ENCODE data around the gene HHAT.
"Not testable (repeated sequence)": the region's sequence is repeated elsewhere in the genome, so short reads cannot be mapped to it uniquely, and the experiment has no call there.

HHAT gene

DNA sequence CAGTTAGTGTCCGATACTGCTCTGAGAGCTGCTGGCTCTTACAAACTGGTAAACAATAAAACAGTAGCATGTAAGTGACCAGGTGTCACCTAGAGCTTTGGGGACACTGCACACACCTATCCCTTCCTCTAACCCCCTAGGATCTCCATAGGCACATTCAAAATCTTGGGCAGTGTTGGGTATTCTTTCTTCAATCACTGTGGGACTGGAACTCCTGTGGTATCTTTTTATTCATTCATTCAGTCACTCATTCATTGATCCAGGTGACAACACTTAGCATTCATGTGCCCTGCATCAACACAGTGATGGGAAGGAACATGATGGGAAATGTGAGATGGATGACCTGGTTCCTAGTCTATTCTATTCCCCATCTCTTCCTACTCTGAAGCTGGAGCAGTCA, 73.9 kb downstream of the HHAT start:
- no peaks in the 10 kb centered on the region for H3K36me3 ChIP-seq (ENCODE audit: control insufficient read depth, insufficient read depth, low read length)
- H3K27me3 ChIP-seq (ENCODE audit: control insufficient read depth, insufficient read depth, low read length): no peaks in the 10 kb centered on the region
- H3K4me3 ChIP-seq (ENCODE audit: low read depth, low read length): no peak overlapping the region
- H3K4me1 ChIP-seq (ENCODE audit: control insufficient read depth, insufficient read depth, low read length): peaks cover 6% of the 10 kb centered on the region
- H3K9ac ChIP-seq (ENCODE audit: low read depth, low read length): no peak overlapping the region
- H3K9me3 ChIP-seq (ENCODE audit: control insufficient read depth, insufficient read depth, low read length): no peaks in the 10 kb centered on the region

DNA sequence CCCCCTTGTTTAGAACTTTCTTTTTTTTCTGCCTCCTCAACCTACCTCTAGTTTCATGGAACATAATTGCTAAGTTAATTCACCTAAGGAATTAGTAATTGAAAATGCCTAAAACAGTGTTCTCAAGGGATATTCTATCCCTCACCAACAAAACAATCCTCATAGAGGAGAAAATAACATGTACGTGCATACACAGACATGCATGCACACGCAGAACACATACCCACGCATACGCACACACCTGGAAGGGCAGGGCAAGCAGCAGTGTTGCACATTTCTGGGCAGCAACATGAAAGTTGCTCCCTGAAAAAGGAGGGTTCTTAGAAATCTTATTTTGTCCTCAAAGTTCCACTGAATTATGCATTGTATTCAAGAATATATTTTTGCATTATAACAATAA, 76.6 kb downstream of the HHAT start:
- no peak overlapping the region for H3K9ac ChIP-seq (ENCODE audit: low read depth, low read length)
- no peaks in the 10 kb centered on the region for H3K27me3 ChIP-seq (ENCODE audit: control insufficient read depth, insufficient read depth, low read length)
- H3K9me3 ChIP-seq (ENCODE audit: control insufficient read depth, insufficient read depth, low read length): no peaks in the 10 kb centered on the region
- no peaks in the 10 kb centered on the region for H3K36me3 ChIP-seq (ENCODE audit: control insufficient read depth, insufficient read depth, low read length)
- no peak overlapping the region for H3K4me3 ChIP-seq (ENCODE audit: low read depth, low read length)
- peaks cover 5% of the 10 kb centered on the region for H3K4me1 ChIP-seq (ENCODE audit: control insufficient read depth, insufficient read depth, low read length)

DNA sequence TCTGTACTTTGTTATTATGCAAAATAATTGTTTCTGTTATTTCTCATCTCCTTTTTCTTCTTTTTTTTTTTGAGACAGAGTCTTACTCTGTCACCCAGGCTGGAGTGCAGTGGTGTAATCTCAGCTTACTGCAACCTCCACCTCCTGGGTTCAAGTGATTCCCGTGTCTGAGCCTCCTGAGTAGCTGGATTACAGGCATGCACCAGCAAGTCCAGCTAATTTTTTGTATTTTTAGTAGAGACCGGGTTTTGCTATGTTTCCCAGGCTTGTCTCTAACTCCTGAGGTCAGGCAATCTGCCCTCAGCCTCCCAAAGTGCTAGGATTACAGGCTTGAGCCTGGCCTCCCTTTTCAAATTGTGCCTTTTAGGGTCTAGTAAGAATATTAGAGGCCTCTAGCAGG, 77.6 kb downstream of the HHAT start:
- not testable (repeated sequence) for H3K27me3 ChIP-seq (ENCODE audit: control insufficient read depth, insufficient read depth, low read length); H3K36me3 ChIP-seq (ENCODE audit: control insufficient read depth, insufficient read depth, low read length); H3K4me3 ChIP-seq (ENCODE audit: low read depth, low read length); H3K9me3 ChIP-seq (ENCODE audit: control insufficient read depth, insufficient read depth, low read length); H3K9ac ChIP-seq (ENCODE audit: low read depth, low read length); H3K4me1 ChIP-seq (ENCODE audit: control insufficient read depth, insufficient read depth, low read length)

DNA sequence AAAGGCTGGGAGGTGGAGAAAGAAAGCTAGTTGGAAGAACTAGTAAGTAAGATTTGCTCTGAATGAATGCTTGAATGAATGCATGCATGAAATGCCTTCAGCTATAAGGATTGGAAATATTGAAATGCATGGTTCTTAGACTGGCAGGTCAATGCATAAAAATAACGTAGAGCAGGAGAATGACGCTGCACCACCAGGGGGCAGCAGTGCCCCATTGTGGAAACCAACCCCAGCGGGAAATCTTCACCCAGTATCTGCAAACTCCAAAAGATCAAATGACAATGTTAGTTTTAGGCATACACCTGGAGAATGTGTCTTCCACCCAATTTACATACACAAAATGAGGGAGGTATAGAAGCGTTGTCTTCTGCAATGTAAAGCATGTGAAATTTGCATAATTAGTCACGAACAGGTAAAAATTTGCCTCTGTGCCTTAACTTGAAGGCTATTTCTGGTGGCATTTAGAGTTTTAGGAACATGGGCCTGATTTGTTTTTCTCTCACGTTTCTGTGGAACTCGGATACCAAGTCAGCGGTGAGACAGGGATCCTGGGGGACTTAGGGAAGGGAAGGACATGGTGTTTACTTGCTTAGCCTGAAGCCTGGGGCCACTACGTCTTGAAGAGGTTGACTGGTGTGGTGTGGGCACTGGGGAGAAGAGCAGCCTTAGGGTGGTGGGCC, 78.6 kb downstream of the HHAT start:
- H3K4me3 ChIP-seq (ENCODE audit: low read depth, low read length): no peak overlapping the region
- H3K36me3 ChIP-seq (ENCODE audit: control insufficient read depth, insufficient read depth, low read length): no peaks in the 10 kb centered on the region
- H3K9ac ChIP-seq (ENCODE audit: low read depth, low read length): no peak overlapping the region
- H3K9me3 ChIP-seq (ENCODE audit: control insufficient read depth, insufficient read depth, low read length): no peaks in the 10 kb centered on the region
- peaks cover 3% of the 10 kb centered on the region for H3K4me1 ChIP-seq (ENCODE audit: control insufficient read depth, insufficient read depth, low read length)
- no peaks in the 10 kb centered on the region for H3K27me3 ChIP-seq (ENCODE audit: control insufficient read depth, insufficient read depth, low read length)

DNA sequence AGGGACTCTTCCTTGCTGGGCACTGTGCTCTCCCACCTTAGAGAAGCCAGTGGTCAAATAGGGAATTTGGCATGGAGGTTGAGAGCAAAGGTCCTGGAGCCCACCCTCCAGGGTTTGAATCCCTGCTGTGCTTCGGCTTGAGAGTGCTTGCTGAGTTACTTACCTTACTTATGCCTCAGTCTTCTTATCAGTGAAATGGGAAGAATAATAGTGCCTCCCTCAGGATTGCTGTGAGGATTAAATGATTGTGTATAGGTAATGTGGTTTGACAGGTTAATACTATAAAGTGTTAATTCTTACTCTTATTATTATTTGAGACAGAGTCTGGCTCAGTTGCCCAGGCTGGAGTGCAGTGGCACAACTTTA, 79.2 kb downstream of the HHAT start:
- H3K36me3 ChIP-seq (ENCODE audit: control insufficient read depth, insufficient read depth, low read length): no peaks in the 10 kb centered on the region
- H3K4me3 ChIP-seq (ENCODE audit: low read depth, low read length): no peak overlapping the region
- H3K27me3 ChIP-seq (ENCODE audit: control insufficient read depth, insufficient read depth, low read length): no peaks in the 10 kb centered on the region
- no peaks in the 10 kb centered on the region for H3K9me3 ChIP-seq (ENCODE audit: control insufficient read depth, insufficient read depth, low read length)
- peaks cover 3% of the 10 kb centered on the region for H3K4me1 ChIP-seq (ENCODE audit: control insufficient read depth, insufficient read depth, low read length)
- no peak overlapping the region for H3K9ac ChIP-seq (ENCODE audit: low read depth, low read length)

DNA sequence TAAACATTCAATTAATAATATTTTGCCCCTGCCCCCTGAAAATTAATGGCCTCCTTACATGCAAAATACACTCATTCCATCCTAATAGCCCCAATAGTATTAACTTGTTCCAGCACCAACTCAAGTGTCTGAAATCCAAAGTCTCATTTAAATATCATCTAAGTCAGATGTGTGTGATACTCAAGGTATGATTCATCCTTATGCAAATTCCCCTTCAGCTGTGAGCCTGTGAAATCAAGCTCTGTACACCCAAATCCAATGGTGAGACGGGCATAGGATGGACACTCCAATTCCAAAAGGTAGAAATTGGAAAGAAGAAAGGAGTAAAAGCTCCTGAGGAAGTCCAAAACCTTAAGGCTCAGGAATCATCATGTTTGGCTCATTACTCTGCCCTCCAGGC, 83.5 kb downstream of the HHAT start:
- Histone ChIP-seq H3K36me3 (ENCODE audit: control insufficient read depth, insufficient read depth, low read length) (no peaks in the 10 kb centered on the region), H3K4me3 (ENCODE audit: low read depth, low read length) (no peak overlapping the region), H3K4me1 (ENCODE audit: control insufficient read depth, insufficient read depth, low read length) (peaks cover 3% of the 10 kb centered on the region), H3K27me3 (ENCODE audit: control insufficient read depth, insufficient read depth, low read length) (no peaks in the 10 kb centered on the region), H3K9ac (ENCODE audit: low read depth, low read length) (no peak overlapping the region), H3K9me3 (ENCODE audit: control insufficient read depth, insufficient read depth, low read length) (no peaks in the 10 kb centered on the region)

DNA sequence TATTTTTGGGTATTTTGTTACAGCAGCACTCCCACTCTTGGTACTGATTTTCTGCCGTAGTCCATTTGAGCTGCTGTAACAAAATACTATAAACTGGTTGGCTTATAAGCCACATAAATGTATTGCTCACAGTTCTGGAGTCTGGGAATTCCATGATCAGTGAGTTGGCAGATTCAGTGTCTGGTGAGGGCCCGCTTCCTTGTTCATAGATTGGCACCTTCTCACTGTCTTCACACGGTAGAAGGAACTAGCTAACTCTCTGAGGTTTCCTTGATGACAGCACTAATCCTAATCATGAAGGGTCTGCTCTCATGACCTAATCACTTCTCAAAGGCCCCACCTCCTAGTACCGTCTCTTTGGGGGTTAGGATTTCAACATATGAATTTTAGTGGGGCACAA, 85.2 kb downstream of the HHAT start:
- no peak overlapping the region for H3K9ac ChIP-seq (ENCODE audit: low read depth, low read length)
- H3K27me3 ChIP-seq (ENCODE audit: control insufficient read depth, insufficient read depth, low read length): no peaks in the 10 kb centered on the region
- H3K4me3 ChIP-seq (ENCODE audit: low read depth, low read length): no peak overlapping the region
- H3K36me3 ChIP-seq (ENCODE audit: control insufficient read depth, insufficient read depth, low read length): no peaks in the 10 kb centered on the region
- H3K9me3 ChIP-seq (ENCODE audit: control insufficient read depth, insufficient read depth, low read length): no peaks in the 10 kb centered on the region
- H3K4me1 ChIP-seq (ENCODE audit: control insufficient read depth, insufficient read depth, low read length): no peaks in the 10 kb centered on the region

DNA sequence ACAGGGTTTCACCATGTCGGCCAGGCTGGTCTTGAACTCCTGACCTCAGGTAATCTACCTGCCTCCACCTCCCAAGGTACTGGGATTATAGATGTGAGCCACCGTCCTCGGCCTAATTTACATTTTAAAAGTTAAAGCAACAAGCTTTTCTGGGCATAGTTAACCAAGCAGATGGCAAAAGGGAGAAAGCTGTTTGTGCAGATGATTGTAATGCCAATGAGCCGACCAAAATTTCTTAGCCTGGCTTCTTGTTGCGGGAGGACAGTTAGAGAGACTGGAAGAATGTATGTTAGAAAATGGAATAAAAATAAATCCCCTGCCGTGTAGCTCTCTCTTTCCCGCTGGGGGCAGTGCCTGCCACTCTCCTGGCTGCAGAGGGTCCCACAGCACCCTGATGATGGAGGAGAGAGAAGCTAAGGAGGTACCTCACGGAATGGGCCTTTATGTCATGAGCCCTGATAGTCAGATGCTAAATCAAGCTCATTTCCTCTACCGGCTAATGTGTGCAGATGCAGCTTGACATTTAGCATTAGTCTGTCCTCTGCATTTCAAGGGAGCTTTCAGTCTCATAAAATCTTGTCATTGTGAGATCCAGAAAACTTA, 87.2 kb downstream of the HHAT start:
- Histone ChIP-seq H3K36me3 (ENCODE audit: control insufficient read depth, insufficient read depth, low read length) (no peaks in the 10 kb centered on the region), H3K9me3 (ENCODE audit: control insufficient read depth, insufficient read depth, low read length) (no peaks in the 10 kb centered on the region), H3K4me3 (ENCODE audit: low read depth, low read length) (no peak overlapping the region), H3K9ac (ENCODE audit: low read depth, low read length) (no peak overlapping the region), H3K4me1 (ENCODE audit: control insufficient read depth, insufficient read depth, low read length) (no peaks in the 10 kb centered on the region), H3K27me3 (ENCODE audit: control insufficient read depth, insufficient read depth, low read length) (no peaks in the 10 kb centered on the region)

DNA sequence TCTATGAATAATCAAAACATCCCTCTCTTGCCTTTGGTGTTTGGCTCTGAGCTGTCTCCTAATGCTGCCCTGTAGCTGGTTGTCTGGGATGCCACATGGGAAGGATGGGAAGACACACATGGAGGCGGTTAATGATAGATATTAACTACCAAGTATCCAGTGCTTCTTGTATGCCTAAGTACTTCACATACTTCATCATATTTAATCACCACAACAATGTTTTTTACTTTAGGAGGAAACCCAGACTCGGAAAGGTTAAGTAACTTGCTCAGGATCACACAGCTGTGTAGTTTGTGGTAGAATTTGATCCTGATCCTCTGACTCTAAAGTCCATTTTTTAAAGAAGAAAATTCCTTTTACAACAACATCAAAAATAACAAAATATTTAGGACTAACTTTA, 88.0 kb downstream of the HHAT start:
- Histone ChIP-seq H3K9me3 (ENCODE audit: control insufficient read depth, insufficient read depth, low read length) (no peaks in the 10 kb centered on the region), H3K4me1 (ENCODE audit: control insufficient read depth, insufficient read depth, low read length) (no peaks in the 10 kb centered on the region), H3K36me3 (ENCODE audit: control insufficient read depth, insufficient read depth, low read length) (no peaks in the 10 kb centered on the region), H3K27me3 (ENCODE audit: control insufficient read depth, insufficient read depth, low read length) (no peaks in the 10 kb centered on the region), H3K9ac (ENCODE audit: low read depth, low read length) (no peak overlapping the region), H3K4me3 (ENCODE audit: low read depth, low read length) (no peak overlapping the region)

DNA sequence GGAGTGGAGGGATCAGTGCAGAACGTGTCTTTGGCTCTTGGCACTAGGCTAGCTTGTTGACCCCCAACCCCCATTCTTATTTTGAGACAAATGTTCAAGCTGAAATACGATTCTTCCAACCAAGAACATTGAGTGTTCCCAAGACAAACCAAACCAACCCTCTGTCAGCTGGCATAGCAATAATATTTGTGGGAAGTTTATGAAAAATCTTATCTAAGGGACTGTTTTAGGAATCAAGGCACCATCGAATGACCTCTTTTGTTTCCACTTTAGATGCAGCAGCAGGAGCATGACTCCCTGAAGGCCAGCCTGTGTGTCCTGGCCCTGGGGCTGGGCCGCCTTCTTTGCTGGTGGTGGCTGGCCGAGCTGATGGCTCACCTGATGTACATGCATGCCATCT, 89.2 kb downstream of the HHAT start:
- H3K9me3 ChIP-seq (ENCODE audit: control insufficient read depth, insufficient read depth, low read length): no peaks in the 10 kb centered on the region
- H3K9ac ChIP-seq (ENCODE audit: low read depth, low read length): no peak overlapping the region

DNA sequence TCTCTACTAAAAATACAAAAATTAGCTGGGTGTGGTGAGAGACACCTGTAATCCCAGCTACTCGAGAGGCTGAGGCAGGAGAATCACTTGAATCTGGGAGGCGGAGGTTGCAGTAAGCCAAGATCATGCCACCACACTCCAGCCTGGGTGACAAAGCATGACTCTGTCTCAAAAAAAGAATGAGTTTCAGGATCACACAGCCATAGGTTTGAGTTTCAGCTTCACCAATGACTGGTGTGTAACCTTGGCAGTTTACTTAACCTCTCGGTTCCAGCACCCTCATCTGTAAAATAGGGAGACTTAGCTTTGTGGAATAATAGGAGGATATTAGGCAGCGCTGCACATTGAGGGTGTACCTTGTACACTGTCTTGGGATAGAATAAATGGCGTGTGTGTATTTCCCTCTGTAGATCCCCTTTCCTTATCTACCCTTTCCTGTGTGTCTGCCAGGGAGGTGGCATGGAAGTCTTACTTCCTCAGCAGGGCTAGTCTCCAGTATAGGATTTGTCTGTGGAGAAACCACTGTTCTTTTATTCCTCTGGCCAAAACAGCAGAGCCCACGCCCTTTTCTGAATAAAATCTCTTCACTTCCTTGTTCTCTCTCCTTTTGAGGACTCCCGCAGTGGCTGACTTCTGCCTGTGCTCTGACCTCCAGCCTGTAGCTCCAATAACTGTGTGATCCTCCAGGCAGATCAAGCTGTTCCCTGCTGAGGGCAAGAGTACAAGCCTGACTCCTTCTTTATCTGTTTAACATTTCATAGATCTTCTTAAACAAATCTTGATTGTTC, 90.4 kb downstream of the HHAT start:
- Histone ChIP-seq H3K27me3 (ENCODE audit: control insufficient read depth, insufficient read depth, low read length) (no peaks in the 10 kb centered on the region), H3K4me1 (ENCODE audit: control insufficient read depth, insufficient read depth, low read length) (no peaks in the 10 kb centered on the region), H3K36me3 (ENCODE audit: control insufficient read depth, insufficient read depth, low read length) (no peaks in the 10 kb centered on the region), H3K9me3 (ENCODE audit: control insufficient read depth, insufficient read depth, low read length) (no peaks in the 10 kb centered on the region), H3K4me3 (ENCODE audit: low read depth, low read length) (no peak overlapping the region), H3K9ac (ENCODE audit: low read depth, low read length) (no peak overlapping the region)

More for the DNA sequence above, 89.2 kb downstream of the HHAT start:
- Histone ChIP-seq H3K27me3 (ENCODE audit: control insufficient read depth, insufficient read depth, low read length) (no peaks in the 10 kb centered on the region), H3K36me3 (ENCODE audit: control insufficient read depth, insufficient read depth, low read length) (no peaks in the 10 kb centered on the region), H3K4me1 (ENCODE audit: control insufficient read depth, insufficient read depth, low read length) (no peaks in the 10 kb centered on the region), H3K4me3 (ENCODE audit: low read depth, low read length) (no peak overlapping the region)

DNA sequence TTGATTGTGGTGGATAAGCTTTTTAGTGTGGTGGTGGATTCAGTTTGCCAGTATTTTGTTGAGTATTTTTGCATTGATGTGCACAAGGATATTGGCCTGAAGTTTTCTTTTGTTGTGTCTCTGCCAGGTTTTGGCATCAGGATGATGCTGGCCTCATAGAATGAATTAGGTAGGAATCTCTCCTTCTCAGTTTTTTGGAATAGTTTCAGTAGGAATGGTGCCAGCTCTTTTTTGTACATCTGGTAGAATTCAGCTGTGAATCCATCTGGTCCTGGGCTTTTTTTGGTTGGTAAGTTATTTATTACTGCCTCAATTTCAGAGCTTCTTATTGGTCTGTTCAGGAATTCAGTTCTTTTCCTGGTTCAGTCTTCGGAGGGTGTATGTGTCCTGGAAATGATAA, 98.0 kb downstream of the HHAT start:
- not testable (repeated sequence) for H3K27me3 ChIP-seq (ENCODE audit: control insufficient read depth, insufficient read depth, low read length); H3K4me3 ChIP-seq (ENCODE audit: low read depth, low read length); H3K9me3 ChIP-seq (ENCODE audit: control insufficient read depth, insufficient read depth, low read length); H3K9ac ChIP-seq (ENCODE audit: low read depth, low read length); H3K36me3 ChIP-seq (ENCODE audit: control insufficient read depth, insufficient read depth, low read length); H3K4me1 ChIP-seq (ENCODE audit: control insufficient read depth, insufficient read depth, low read length)

Measured in iPS-15b (cell line).